ENCODE results near the gene PRTG.
"Not testable (repeated sequence)": the region's sequence is repeated elsewhere in the genome, so short reads cannot be mapped to it uniquely, and the experiment has no call there.

Gene PRTG

GRCh38 chr15:55738715-55739114 lies 4.2 kb downstream of the PRTG start:
- DNase-seq (ENCODE audit: low read depth), result no peak
- TF ChIP-seq CTCF (conservative IDR thresholded peaks at IDR 0.05; ENCODE audit: control insufficient read depth, insufficient read depth, low read depth, low read length), result no peak
- H3K4me3 ChIP-seq (ENCODE audit: control insufficient read depth, low read depth, low read length), result no peak overlapping the region

GRCh38 chr15:55737373-55737772 lies 5.6 kb downstream of the PRTG start:
- no peak for TF ChIP-seq CTCF (conservative IDR thresholded peaks at IDR 0.05; ENCODE audit: control insufficient read depth, insufficient read depth, low read depth, low read length)
- H3K4me3 ChIP-seq (ENCODE audit: control insufficient read depth, low read depth, low read length), result no peak overlapping the region
- no peak for DNase-seq (ENCODE audit: low read depth)

- TF ChIP-seq CTCF (conservative IDR thresholded peaks at IDR 0.05; ENCODE audit: control insufficient read depth, insufficient read depth, low read depth, low read length), result no peak
- no peak for DNase-seq (ENCODE audit: low read depth)
These were observed 6.2 kb downstream of the PRTG start for GRCh38 chr15:55736756-55737155.

GRCh38 chr15:55734641-55735040 lies 8.3 kb downstream of the PRTG start:
- TF ChIP-seq CTCF (conservative IDR thresholded peaks at IDR 0.05; ENCODE audit: control insufficient read depth, insufficient read depth, low read depth, low read length), result no peak
- DNase-seq (ENCODE audit: low read depth), result no peak

More at GRCh38 chr15:55736756-55737155, 6.2 kb downstream of the PRTG start:
- no peak overlapping the region for H3K4me3 ChIP-seq (ENCODE audit: control insufficient read depth, low read depth, low read length)

GRCh38 chr15:55733461-55733860 lies 9.5 kb downstream of the PRTG start:
- H3K4me3 ChIP-seq (ENCODE audit: control insufficient read depth, low read depth, low read length); DNase-seq (ENCODE audit: low read depth): not testable (repeated sequence)

More at GRCh38 chr15:55734641-55735040, 8.3 kb downstream of the PRTG start:
- no peak overlapping the region for H3K4me3 ChIP-seq (ENCODE audit: control insufficient read depth, low read depth, low read length)

- H3K4me3 ChIP-seq (ENCODE audit: control insufficient read depth, low read depth, low read length), result no peak overlapping the region
- DNase-seq (ENCODE audit: low read depth), result no peak
- TF ChIP-seq CTCF (conservative IDR thresholded peaks at IDR 0.05; ENCODE audit: control insufficient read depth, insufficient read depth, low read depth, low read length), result no peak
These were observed 21.3 kb downstream of the PRTG start for GRCh38 chr15:55721554-55722185.

GRCh38 chr15:55715355-55716076 lies 27.4 kb downstream of the PRTG start:
- no peak for TF ChIP-seq CTCF (conservative IDR thresholded peaks at IDR 0.05; ENCODE audit: control insufficient read depth, insufficient read depth, low read depth, low read length)
- H3K4me3 ChIP-seq (ENCODE audit: control insufficient read depth, low read depth, low read length), result no peak overlapping the region
- no peak for DNase-seq (ENCODE audit: low read depth)
